T-helper 2 cell treated with Interferon-gamma antibody and Interleukin-4, amounts not matched to agents 100 ng/mL and 5 ng/mL, for 36 hours (primary cell): ENCODE measurements around the gene TTC1. TPM values are rescaled to one million over a fixed set of nuclear protein-coding genes. Genes with fewer than 3 reads are reported as not detected.
"Not testable (repeated sequence)": the region's sequence is repeated elsewhere in the genome, so short reads cannot be mapped to it uniquely, and the experiment has no call there.

Experiments used
- intact Hi-C: fragments of 100-400 bp; cut with micrococcal nuclease; formaldehyde crosslinking; loops from one replicate; pipeline ENCODE4 v1.15.1; 2023
- total RNA-seq: library from RNA; stranded (reverse); gene quantifications from 2 replicates; pipeline ENCODE4 v1.2.3, GENCODE V29; 2022

TTC1 gene
- total RNA-seq, 1 donor from 2014 or later: 55.5 TPM

DNA sequence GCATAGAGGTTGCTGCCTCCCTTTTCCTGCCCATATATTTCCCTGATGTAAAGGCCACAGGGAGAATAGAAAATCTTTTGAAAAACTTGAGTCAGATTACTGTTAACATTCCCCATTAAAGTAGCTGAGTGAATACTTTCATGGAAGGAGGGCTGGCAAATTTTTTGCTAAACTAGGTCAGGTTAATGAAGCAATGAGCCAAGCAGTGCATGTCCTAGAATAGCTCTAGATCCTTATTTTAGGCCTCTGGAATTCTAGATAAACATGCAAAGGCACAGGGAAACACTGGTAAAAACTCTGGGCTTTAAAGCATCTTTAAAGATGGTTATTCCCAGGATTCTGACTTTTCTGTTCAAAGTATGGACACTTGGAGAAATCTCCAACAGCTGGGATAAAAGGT, 27.9 kb downstream of the TTC1 start:
- intact Hi-C loops: no loop called here

DNA sequence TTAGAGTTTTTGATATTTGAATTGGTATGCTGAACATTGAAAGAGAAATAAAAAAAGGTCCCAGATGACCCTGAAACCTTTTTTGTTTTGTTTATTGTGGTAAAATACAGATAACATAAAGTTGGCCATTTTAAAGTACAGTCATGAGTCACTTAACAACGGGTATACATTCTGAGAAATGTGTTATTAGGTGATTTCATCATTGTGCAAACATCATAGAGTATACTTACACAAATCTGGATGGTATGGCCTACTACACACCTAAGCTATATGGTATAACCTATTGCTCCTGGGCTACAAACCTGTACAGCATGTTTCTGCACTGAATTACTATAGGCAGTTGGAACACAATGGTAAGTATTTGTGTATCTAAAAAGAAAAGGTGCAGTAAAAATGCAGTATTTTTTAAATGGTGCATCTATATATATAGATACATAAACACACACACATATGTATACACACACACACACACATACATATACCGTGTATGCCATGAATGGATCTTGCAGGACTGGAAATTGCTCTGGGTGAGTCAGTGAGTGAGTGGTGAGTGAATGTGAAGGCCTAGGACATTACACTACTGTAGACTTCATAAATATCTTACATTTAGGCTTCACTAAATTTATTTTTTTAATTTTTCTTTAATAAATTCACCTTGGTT, 31.0 kb downstream of the TTC1 start:
- intact Hi-C loops: no loop called here

DNA sequence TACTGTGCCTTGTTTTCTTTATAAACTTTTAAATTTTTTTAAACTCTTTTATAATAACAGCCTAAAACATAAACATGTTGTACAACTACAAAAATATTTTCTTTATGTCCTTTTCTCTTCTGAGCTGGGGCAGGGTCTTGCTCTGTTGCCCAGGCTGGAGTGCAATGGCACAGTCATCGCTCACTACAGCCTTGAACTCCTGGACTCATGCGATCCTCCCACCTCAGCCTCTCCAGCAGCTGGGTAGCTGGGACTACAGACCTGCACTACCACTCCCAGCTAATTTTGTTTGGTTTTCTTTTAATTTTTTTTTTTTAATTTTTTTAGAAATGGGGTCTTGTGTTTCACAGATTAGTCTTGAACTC, 31.5 kb downstream of the TTC1 start:
- intact Hi-C loops: no loop called here

DNA sequence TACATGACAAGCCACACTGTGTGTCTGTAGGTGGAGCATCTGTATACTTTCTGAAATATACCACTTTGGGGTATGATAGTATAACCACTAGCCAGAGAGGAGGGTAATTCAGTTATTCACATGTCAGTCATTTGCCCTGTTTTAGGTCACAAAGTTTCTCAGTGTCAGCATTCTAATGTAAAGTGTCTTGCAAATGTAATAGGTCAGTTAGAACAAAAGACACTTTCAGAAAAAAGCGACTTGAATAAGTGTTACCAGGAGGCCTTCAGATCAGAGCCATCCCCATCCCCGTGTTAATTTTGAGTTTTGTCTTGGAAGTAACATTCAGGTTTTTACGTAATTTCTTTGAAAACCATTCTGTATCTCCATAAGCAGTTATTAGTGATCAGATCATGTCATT, 33.7 kb downstream of the TTC1 start:
- intact Hi-C loops: no loop called here

DNA sequence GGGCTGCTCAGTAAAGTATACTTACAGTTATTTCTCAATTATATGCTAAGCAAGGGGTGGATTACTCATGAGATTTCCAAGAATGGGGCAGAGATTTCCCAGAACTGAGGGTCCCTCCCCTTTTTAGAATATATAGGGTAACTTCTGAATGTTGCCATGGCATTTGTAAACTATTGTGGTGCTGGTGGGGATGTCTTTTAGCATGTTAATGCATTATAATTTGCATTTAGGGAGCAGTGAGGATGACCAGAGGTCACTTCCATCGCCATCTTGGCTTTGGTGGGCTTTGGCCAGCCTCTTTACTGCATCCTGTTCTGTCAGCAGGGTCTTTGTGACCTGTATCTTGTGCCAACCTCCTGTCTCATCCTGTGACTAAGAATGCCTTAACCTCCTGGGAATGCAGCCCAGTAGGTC, 35.5 kb downstream of the TTC1 start:
- intact Hi-C loops: no loop called here

DNA sequence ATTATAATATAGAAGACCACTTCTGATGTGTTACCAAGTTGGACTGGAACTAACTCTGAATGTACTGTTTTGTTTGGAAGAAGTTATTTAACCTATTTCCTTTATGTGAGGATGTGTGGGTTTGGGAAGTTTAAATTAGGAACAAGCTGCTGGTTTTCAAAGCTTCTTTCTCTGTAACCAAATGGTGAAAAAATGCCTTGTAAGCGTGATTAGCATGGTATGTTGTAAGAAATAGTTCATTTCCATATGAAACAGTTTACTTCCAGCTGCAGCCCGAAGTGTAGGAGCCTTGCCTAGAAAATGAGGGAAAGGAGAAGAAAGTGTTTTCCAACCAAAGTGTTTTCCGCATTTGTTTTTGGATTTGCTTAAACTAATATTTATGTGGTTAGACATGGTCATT, 36.0 kb downstream of the TTC1 start:
- intact Hi-C loops: no loop called here

DNA sequence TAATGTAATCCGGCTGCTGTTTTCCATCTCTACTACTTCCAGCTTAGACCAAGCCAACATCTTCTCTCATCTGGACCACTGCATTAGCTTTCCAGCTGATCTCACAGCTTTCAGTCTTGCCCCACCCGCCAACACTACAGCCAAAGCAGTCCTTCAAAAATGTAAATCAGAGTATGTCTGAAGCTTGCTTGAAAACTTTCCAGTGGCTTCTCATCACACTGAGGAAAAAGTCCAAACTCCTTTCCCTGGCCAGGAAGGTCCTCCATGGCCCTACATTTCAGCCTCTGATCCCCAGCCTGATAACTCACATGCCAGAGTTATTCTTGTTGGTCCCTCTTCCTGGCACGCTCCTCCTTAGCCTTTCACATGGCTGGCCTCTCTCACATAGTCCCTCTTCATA, 38.5 kb downstream of the TTC1 start:
- intact Hi-C loops: no loop called here

DNA sequence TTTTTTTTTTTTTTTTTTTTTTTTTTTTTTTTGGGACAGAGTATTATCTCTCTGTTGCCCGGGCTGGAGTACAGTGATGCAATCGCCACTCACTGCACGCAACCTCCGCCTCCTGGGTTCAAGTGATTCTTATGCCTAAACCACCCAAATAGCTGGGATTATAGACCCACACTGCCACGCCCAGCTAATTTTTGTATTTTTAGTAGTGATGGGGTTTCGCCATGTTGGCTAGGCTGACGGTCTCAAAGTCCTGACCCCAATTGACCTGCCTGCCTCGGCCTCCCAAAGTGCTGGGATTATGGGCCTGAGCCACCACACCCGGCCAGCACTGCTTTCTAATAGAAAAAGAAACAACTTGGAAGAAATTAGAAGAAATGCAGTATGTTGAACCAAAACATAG, 39.2 kb downstream of the TTC1 start:
- intact Hi-C loops: no loop called here

DNA sequence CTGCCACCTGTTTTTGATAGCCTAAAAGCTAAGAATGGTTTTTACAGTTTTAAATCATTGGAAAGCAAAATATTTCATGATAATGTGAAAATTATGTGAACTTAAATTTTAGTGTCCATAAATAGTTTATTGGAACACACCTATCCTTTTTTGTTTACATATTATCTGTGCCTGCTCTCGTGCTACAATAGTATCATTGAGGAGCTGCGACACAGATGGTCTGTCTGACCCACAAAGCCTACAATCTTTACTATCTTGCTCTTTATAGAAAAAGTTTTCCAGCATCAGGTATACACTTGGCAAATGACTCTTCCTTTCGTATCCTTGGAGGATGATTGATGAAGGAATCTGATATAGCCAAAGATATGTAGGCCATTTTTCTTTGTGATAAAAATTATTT, 40.2 kb downstream of the TTC1 start:
- intact Hi-C loops: no loop called here

DNA sequence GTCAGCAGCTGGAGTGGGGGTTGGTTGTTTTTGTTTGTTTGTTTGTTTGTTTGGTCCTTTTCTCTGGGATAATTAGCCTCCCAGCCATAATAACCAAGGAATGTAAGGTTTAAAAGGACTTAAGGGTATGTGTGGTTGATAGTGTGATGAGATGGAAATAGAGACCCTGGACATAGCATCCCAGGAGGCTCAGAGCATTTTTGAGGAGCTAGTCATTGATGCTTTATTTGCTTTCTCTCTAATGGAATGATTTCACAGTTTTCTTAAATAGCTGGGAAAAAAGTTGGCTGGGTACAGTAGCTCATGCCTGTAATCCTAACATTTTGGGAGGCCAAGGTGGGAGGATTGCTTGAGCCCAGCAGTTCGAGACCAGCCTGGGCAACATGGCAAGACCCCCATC, 45.1 kb downstream of the TTC1 start:
- intact Hi-C loops: no loop called here

DNA sequence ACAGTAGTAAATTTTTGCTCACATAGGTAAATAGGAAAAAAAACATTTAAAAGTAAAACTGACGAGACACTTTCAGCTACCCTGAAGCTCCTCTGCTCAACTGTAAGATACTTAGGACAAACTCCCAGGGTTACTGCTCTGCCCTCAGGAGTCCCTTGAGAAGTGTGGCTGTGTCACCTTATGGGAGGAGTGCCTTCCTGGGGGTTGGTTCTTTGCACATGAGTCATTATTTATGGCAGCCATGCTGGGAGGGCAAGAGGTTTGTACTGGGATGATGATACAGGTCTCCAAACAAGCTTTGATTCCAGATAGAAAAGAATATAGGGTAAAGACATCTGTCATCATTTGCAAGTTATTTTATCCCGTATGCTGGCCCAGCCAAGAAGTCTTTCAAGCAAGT, 45.9 kb downstream of the TTC1 start:
- intact Hi-C loops: no loop called here

DNA sequence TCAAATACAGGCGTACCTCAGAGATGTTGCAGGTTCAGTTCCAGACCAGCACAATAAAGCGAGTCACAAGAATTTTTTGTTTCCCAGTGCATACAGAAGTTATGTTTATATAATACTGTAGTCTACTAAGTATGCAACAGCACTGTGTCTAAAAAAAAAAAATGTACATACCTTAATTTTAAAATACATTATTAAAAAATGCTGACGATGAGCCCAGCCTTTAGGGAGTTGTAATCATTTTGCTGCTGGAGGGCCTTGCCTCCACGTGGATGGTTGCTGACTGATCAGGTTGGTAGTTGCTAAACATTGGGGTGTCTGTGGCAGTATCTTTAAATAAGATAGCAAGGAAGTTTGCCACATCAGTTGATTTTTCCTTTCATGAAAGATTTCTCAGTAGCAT, 48.3 kb downstream of the TTC1 start:
- intact Hi-C loops: no loop called here

DNA sequence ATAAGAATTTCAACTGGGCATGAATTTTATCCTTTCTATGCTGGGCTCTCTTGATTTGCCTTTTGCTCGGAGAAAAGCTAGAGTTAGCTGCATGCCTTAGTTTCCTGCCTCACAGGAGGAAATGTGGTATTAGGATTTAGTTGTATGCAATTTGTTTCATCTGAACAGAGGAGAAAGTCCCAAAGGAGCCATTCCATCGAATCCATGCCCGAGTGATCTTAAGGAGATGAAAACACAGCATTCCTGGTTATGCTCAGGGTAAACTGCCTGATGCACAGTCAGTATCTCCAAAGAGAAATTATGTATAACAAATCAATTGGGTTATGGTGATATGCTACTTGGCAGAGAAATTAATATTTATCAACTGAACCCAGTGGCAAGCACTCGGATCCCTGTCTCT, 51.1 kb downstream of the TTC1 start:
- intact Hi-C loops: no loop called here

DNA sequence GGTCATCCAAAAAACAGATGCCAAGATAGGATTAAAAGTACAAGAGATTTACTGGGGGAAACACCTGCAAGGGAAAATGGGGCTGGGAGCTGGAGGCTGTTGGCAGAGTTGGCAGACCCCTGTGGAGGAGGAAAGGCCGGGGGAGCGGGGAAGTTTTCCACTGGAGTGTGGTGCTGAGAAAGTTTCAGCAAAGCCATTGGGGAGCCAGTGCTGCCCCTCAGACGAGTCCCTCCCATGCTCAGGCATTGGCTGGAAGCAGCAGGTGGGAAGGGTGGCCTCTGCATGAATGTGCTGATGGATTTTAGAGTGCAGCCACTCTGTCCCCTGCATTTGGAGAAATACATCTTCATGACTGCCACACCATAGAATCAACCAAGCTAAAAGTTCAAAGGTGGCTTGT, 52.8 kb downstream of the TTC1 start:
- intact Hi-C loops: no loop called here

DNA sequence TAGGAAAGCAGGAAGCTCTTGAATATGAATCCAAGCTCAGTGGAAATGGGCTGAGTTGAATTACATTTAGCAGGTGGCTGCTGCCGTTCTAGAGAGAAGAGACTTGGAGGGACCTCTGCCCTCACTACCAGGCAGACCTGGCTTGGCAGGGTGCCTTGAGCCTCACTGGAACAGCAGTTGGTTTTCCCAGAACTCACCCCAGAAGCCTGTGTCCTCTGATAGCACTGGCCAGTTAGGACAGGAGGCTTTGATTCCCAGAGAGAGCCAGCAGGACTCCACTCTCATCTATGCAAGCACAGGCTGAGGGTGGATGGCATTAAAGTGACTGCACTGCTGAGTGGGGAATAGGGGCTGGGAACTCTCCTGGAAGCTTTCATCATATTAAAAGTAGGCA, 55.5 kb downstream of the TTC1 start:
- intact Hi-C loops: no loop called here

DNA sequence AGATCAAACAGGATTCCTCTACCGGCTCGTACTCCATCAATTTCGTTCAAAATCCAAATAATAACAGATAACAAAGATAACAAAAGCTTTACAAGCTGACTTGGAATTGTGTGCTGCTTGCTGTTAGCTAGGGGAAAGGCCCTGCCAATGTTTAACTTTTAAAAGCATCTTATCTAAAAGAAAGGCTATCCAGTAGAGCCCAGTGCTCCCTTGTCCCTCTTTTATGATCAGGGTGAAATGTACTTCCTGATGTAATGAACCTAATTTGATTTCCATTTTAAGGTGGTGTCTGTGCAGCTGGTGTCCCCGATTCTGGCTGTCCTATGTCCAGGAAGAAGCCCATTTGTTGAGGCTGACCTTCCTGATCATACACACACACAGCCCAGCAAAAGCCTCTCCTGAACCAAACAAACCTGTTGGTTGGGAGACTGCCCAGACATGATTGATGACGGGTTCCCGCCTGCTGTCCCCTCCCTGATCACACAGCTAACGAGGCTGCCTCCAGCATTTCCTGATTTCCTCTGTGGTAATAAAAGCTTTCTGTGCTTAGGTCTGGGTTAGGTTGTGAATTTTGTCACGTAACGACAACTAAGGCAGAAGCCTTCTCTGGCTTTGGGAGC, 56.2 kb downstream of the TTC1 start:
- intact Hi-C loops: no loop called here

DNA sequence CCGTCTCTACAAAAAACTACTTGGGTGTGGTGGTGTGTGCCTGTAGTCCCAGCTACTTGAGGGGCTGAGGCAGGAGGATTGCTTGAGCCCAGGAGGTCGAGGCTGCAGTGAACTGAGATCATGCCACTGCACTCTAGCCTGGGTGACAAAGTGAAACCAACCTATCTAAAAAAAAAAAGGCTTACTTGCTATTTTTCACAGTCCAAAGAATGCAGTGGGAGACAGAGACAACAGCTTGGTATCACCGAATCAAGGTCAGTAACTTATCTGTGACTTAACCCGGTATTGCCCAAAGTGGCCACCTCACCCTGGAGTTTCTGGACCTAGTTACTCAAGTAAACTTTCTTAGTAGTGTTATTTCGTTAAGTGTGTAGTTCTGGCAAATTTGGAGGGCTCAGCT, 60.2 kb downstream of the TTC1 start:
- intact Hi-C loops: not testable (repeated sequence)

DNA sequence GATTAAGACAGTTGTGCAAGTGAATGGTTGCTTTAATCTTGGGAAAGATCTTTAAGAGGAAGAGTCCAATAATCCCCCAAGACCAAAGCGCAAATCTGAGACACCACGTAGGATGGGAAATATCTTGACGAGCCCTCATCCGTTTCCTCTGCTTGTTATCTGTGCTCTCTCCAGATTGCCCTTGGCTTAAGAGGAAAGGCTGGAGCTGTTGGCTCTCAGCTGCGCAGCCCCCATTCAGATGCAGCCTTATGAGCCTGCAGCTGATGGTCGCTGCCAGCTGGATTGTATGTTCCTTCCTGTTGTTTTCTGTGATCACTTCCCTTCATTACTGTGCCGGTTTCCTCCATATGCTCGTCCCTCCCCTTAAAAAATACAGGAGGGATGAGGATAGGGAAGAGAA, 62.6 kb downstream of the TTC1 start:
- intact Hi-C loops: no loop called here

DNA sequence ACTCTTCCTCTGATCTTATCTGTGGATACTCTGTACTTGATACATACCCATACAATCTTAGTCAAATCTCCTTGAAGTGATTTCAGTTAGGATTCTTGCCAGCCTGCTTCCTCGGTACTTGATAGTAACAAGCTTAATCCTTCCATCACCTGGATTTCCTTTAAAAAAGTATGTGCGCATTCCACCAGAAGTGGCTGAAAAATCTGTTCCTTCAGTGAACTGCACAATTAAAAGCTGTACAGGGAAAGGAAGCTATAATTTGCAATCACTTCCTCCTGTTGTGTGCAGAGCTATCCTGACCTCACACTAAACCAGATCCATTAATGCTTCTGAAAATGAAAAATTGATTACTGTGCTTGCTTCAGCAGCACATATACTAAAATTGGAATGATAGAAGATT, 63.0 kb downstream of the TTC1 start:
- intact Hi-C loops: no loop called here

DNA sequence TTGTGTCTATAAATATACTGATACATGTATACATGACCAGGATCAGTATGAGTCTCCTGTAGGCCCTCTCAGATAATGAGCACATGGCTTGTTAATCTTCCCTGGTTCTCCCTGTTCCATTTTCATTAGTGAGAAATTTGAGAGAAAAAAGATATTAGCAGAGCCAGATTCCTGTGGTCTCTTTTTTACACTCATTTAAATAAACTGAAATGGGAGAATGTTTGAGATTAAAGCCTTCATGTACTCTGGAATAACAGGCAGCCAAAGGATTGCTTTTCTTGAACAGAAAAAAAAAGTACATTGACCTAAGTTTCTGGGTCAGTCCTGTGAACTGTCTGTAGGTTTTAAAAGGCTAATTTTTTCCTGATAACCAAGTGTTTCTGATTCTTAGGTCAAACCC, 66.1 kb downstream of the TTC1 start:
- intact Hi-C loops: no loop called here

DNA sequence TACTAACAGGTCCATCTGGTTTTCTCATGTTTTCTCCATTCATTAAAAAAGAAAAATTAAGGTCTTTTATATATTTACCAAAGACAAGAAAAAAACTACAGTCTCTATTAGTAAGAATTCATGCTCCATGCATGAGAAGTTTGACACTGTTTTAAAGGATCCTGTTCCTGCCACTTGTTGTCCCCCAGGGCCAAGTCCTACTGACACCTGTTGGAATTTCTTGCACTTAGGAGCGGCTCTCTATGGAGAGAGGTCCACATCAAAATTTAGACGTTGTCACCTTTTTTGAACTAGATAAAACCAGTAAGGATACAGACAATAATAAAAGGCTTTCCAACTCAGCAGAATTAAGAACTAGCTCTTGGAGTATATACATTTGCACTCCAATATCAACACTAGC, 68.1 kb downstream of the TTC1 start:
- intact Hi-C loops: no loop called here

DNA sequence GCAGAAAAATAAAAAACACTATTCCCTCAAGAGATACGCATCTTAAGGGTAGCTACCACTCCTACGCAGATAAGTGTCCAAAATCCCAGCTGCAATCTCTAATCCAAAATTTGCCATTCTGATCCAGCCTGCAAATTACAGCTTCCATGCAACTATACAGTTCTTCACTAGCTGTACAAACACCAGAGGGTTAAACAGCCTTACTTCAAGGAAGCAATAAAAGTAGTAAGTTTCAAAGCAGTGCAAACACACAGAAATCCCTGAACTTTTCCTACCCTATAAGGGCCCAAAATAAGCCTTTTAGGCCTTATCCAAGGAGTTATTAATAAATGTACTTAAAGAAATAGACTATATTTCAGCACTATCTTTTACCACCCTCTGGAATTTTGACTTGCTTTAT, 70.8 kb downstream of the TTC1 start:
- intact Hi-C loops: loop anchor here (10.0 kb wide), 1 partner anchor 265 kb away; no protein-coding TSS in a partner anchor

DNA sequence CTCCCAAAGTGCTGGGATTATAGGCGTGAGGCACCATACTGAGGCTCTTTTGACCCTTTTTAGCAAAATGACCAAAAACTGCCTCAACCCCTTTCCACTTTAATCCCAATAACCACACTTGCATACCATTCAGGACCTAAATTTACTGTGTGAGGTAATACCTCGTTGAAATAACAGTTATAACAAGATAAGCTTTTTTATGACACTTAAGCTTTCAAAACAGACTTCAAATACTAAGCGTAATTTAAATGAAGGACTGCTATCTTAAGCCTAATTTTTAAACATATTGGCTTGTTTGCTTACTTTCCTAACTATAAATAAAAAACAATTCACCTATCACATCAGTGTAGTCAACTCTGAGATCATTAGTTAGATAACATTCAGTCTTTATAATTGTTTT, 72.6 kb downstream of the TTC1 start:
- intact Hi-C loops: loop anchor here (10.0 kb wide), 1 partner anchor 263 kb away; no protein-coding TSS in a partner anchor
